ENCODE measurements around the gene MTARC1. TPM values are rescaled to one million over a fixed set of nuclear protein-coding genes. Genes with fewer than 3 reads are reported as not detected.

MTARC1 gene
- not detected for total RNA-seq

GRCh38 chr1:220786337-220787068 lies at the start of gene MTARC1:
Gene MTARC1, plus strand, starts transcription at chr1:220786913. Its CDS starts 32 bp downstream, at chr1:220786945.
- H3K9me3 Mint-ChIP-seq (ENCODE audit: low read depth): no peaks in the 10 kb centered on the region
- H3K27me3 Mint-ChIP-seq: peaks cover 41% of the 10 kb centered on the region
- H3K36me3 Mint-ChIP-seq (ENCODE audit: low read depth): no peaks in the 10 kb centered on the region
- H3K4me3 Mint-ChIP-seq: no peak within 1 kb of the TSS
- DNase-seq (peak; percentile 13), ATAC-seq (peak; percentile 64)
- H3K27ac Mint-ChIP-seq: no peak within 1 kb of the TSS
- ChIA-PET CTCF (interaction anchor here (1.0 to 4.2 kb wide), 3 partner anchors 10 to 24 kb away, joined by 3 to 14 read pairs (median 4); no protein-coding TSS in a partner anchor), POLR2A (no interaction called here)
- intact Hi-C loops (cut with DNase I, micrococcal nuclease): no loop called here
- H3K4me1 Mint-ChIP-seq: no peaks in the 10 kb centered on the region

GRCh38 chr1:220741349-220741748 lies 45.4 kb upstream of the MTARC1 start:
- ChIA-PET CTCF (interaction anchor here (2.0 kb wide), 1 partner anchor 8 kb away, joined by 7 read pairs; no protein-coding TSS in a partner anchor), POLR2A (no interaction called here)
- H3K9me3 Mint-ChIP-seq (ENCODE audit: low read depth): no peaks in the 10 kb centered on the region
- no peak overlapping the region for H3K4me3 Mint-ChIP-seq
- peaks cover 27% of the 10 kb centered on the region for H3K27me3 Mint-ChIP-seq
- H3K36me3 Mint-ChIP-seq (ENCODE audit: low read depth): no peaks in the 10 kb centered on the region
- no peak for ATAC-seq
- no peak overlapping the region for H3K27ac Mint-ChIP-seq
- no peaks in the 10 kb centered on the region for H3K4me1 Mint-ChIP-seq
- intact Hi-C loops (cut with DNase I, micrococcal nuclease): no loop called here
- DNase-seq: no peak

- Mint-ChIP-seq H3K36me3 (ENCODE audit: low read depth) (no peaks in the 10 kb centered on the region), H3K9me3 (ENCODE audit: low read depth) (no peaks in the 10 kb centered on the region), H3K4me1 (no peaks in the 10 kb centered on the region), H3K27me3 (peaks cover 32% of the 10 kb centered on the region), H3K27ac (no peak overlapping the region), H3K4me3 (no peak overlapping the region)
- DNase-seq: no peak
- intact Hi-C loops (cut with DNase I, micrococcal nuclease): no loop called here
- ChIA-PET POLR2A (no interaction called here), CTCF (interaction anchor here (2.0 kb wide), 1 partner anchor 8 kb away, joined by 7 read pairs; no protein-coding TSS in a partner anchor)
- ATAC-seq: no peak
These were observed 44.9 kb upstream of the MTARC1 start for GRCh38 chr1:220741825-220742224.

- no peaks in the 10 kb centered on the region for H3K36me3 Mint-ChIP-seq (ENCODE audit: low read depth)
- POLR2A ChIA-PET: no interaction called here
- DNase-seq: no peak
- H3K4me3 Mint-ChIP-seq: no peak overlapping the region
- H3K27ac Mint-ChIP-seq: no peak overlapping the region
- no peaks in the 10 kb centered on the region for H3K4me1 Mint-ChIP-seq
- peaks cover 39% of the 10 kb centered on the region for H3K27me3 Mint-ChIP-seq
- CTCF ChIA-PET: interaction anchor here (2.0 kb wide), 1 partner anchor 9 kb away, joined by 7 read pairs; no protein-coding TSS in a partner anchor
- no peaks in the 10 kb centered on the region for H3K9me3 Mint-ChIP-seq (ENCODE audit: low read depth)
- ATAC-seq: no peak
- intact Hi-C loops (cut with DNase I, micrococcal nuclease): no loop called here
These were observed 44.2 kb upstream of the MTARC1 start for GRCh38 chr1:220742520-220742919.

- H3K27me3 Mint-ChIP-seq: peaks cover 59% of the 10 kb centered on the region
- H3K9me3 Mint-ChIP-seq (ENCODE audit: low read depth): no peaks in the 10 kb centered on the region
- ATAC-seq (no peak), DNase-seq (no peak)
- POLR2A ChIA-PET: no interaction called here
- intact Hi-C loops (cut with DNase I, micrococcal nuclease): no loop called here
- CTCF ChIA-PET: no interaction called here
- H3K4me3 Mint-ChIP-seq: no peak overlapping the region
- H3K27ac Mint-ChIP-seq: no peak overlapping the region
- H3K4me1 Mint-ChIP-seq: peaks cover 6% of the 10 kb centered on the region
- no peaks in the 10 kb centered on the region for H3K36me3 Mint-ChIP-seq (ENCODE audit: low read depth)
These were observed 39.9 kb upstream of the MTARC1 start for GRCh38 chr1:220746851-220747250.

GRCh38 chr1:220747437-220748088 lies 39.1 kb upstream of the MTARC1 start:
- intact Hi-C loops (cut with DNase I, micrococcal nuclease): no loop called here
- peak overlapping the region; percentile 30 for H3K4me3 Mint-ChIP-seq
- CTCF ChIA-PET: interaction anchor here (0.6 to 1.4 kb wide), 2 partner anchors 10 to 527 kb away, joined by 3 read pairs; no protein-coding TSS in a partner anchor
- peaks cover 6% of the 10 kb centered on the region for H3K4me1 Mint-ChIP-seq
- no peaks in the 10 kb centered on the region for H3K36me3 Mint-ChIP-seq (ENCODE audit: low read depth)
- ATAC-seq (peak; percentile 16), DNase-seq (no peak)
- H3K27me3 Mint-ChIP-seq: peaks cover 60% of the 10 kb centered on the region
- POLR2A ChIA-PET: no interaction called here
- H3K9me3 Mint-ChIP-seq (ENCODE audit: low read depth): no peaks in the 10 kb centered on the region
- no peak overlapping the region for H3K27ac Mint-ChIP-seq

GRCh38 chr1:220748089-220748934 lies 38.4 kb upstream of the MTARC1 start, which contains the start of gene MTARC2:
Gene MTARC2, plus strand, starts transcription at chr1:220748322. Its CDS starts 210 bp downstream, at chr1:220748532.
- peak; percentile 49 for ATAC-seq
- peak; percentile 18 for DNase-seq
- Mint-ChIP-seq H3K27me3 (peaks cover 61% of the 10 kb centered on the region), H3K4me3 (peak within 1 kb of the TSS; percentile 30), H3K27ac (no peak within 1 kb of the TSS), H3K9me3 (ENCODE audit: low read depth) (no peaks in the 10 kb centered on the region), H3K4me1 (peaks cover 6% of the 10 kb centered on the region), H3K36me3 (ENCODE audit: low read depth) (no peaks in the 10 kb centered on the region)
- POLR2A ChIA-PET: interaction anchor here (0.6 kb wide), 1 partner anchor 674 kb away, joined by 4 read pairs; no protein-coding TSS in a partner anchor
- CTCF ChIA-PET: interaction anchor here (1.4 kb wide), 1 partner anchor 11 kb away, joined by 3 read pairs; no protein-coding TSS in a partner anchor
- intact Hi-C loops (cut with DNase I, micrococcal nuclease): no loop called here

- POLR2A ChIA-PET: no interaction called here
- CTCF ChIA-PET: no interaction called here
- DNase-seq (no peak), ATAC-seq (no peak)
- no peak overlapping the region for H3K27ac Mint-ChIP-seq
- no peaks in the 10 kb centered on the region for H3K9me3 Mint-ChIP-seq (ENCODE audit: low read depth)
- H3K36me3 Mint-ChIP-seq (ENCODE audit: low read depth): no peaks in the 10 kb centered on the region
- H3K4me1 Mint-ChIP-seq: peaks cover 6% of the 10 kb centered on the region
- H3K27me3 Mint-ChIP-seq: peaks cover 61% of the 10 kb centered on the region
- H3K4me3 Mint-ChIP-seq: no peak overlapping the region
- intact Hi-C loops (cut with DNase I, micrococcal nuclease): no loop called here
These were observed 37.8 kb upstream of the MTARC1 start for GRCh38 chr1:220748936-220749335.

- peaks cover 57% of the 10 kb centered on the region for H3K27me3 Mint-ChIP-seq
- CTCF ChIA-PET: interaction anchor here (0.7 to 1.3 kb wide), 2 partner anchors 16 to 529 kb away, joined by 3 to 6 read pairs; no protein-coding TSS in a partner anchor
These were observed 36.6 kb upstream of the MTARC1 start for GRCh38 chr1:220750131-220750515.

GRCh38 chr1:220751111-220751510 lies 35.6 kb upstream of the MTARC1 start:
- CTCF ChIA-PET: interaction anchor here (0.6 kb wide), 2 partner anchors 38 to 1801 kb away, joined by 3 read pairs; no protein-coding TSS in a partner anchor
- Mint-ChIP-seq H3K36me3 (ENCODE audit: low read depth) (no peaks in the 10 kb centered on the region), H3K4me1 (peaks cover 6% of the 10 kb centered on the region), H3K4me3 (no peak overlapping the region), H3K27ac (no peak overlapping the region), H3K9me3 (ENCODE audit: low read depth) (no peaks in the 10 kb centered on the region), H3K27me3 (peaks cover 61% of the 10 kb centered on the region)
- intact Hi-C loops (cut with DNase I, micrococcal nuclease): no loop called here
- POLR2A ChIA-PET: no interaction called here
- ATAC-seq (no peak), DNase-seq (no peak)

More at GRCh38 chr1:220750131-220750515, 36.6 kb upstream of the MTARC1 start:
- H3K27ac Mint-ChIP-seq: no peak overlapping the region
- POLR2A ChIA-PET: no interaction called here
- DNase-seq: no peak
- no peak for ATAC-seq
- peaks cover 6% of the 10 kb centered on the region for H3K4me1 Mint-ChIP-seq
- no peaks in the 10 kb centered on the region for H3K36me3 Mint-ChIP-seq (ENCODE audit: low read depth)
- H3K9me3 Mint-ChIP-seq (ENCODE audit: low read depth): no peaks in the 10 kb centered on the region
- no peak overlapping the region for H3K4me3 Mint-ChIP-seq
- intact Hi-C loops (cut with DNase I, micrococcal nuclease): no loop called here

Data from activated CD4-positive, alpha-beta T cell treated with anti-CD3 and anti-CD28 coated beads for 36 hours (primary cell).